ENCODE results near the gene EPHA10. TPM values are rescaled to one million over a fixed set of nuclear protein-coding genes. Genes with fewer than 3 reads are reported as not detected.

Gene EPHA10
- 0.13 TPM for total RNA-seq
- long read RNA-seq, result 0 reads

DNA sequence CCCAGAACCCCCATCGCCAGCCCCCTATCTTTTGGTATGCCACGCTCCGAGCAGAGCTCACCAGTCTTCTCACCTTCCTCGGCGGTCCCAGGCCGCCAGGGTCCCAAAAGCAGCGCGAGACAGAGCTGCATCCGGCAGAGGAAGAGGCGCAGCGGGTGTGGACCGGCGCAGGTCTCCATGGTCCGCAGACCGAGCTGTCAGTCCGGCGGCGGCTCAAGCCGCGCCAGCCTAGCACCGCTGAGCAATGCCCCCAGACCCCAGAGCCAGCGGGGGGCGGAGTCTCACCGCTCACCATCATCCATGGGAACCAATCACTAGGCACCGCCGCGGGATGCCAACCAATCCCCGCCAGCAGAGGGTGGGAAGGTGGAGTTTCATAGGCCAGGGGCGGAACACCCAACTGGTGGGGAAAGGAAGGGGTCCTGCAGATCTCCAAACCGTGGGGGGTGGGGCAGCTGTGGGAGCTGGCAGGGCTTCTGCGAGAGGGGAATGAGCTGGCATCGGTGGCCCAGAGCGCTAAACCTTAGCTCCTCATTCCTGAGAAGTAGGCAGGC, at the start of gene EPHA10:
Gene EPHA10, minus strand, starts transcription at position 233 of the 554 bp plus-strand sequence. Its CDS starts 54 bp downstream, at position 179.
- ATAC-seq (ENCODE audit: poor library complexity) (no peak), DNase-seq (no peak)
- intact Hi-C loops (cut with DNase I), result no loop called here

GRCh38 chr1:37814252-37814651, 49.3 kb upstream of the EPHA10 start:
- DNase-seq, result no peak
- ATAC-seq (ENCODE audit: poor library complexity), result no peak
- intact Hi-C loops (cut with DNase I), result no loop called here

GRCh38 chr1:37813529-37814145, 48.7 kb upstream of the EPHA10 start:
- DNase-seq, result no peak
- no peak for ATAC-seq (ENCODE audit: poor library complexity)
- intact Hi-C loops (cut with DNase I), result no loop called here

GRCh38 chr1:37811027-37811655, 46.2 kb upstream of the EPHA10 start:
- peak; percentile 81 for DNase-seq
- intact Hi-C loops (cut with DNase I), result no loop called here
- no peak for ATAC-seq (ENCODE audit: poor library complexity)

GRCh38 chr1:37809942-37810341, 45.0 kb upstream of the EPHA10 start:
- DNase-seq (no peak), ATAC-seq (ENCODE audit: poor library complexity) (no peak)
- intact Hi-C loops (cut with DNase I), result loop anchor here (2.0 kb wide), 1 partner anchor 49 kb away; the partner anchor contains the start of gene MTF1

DNA sequence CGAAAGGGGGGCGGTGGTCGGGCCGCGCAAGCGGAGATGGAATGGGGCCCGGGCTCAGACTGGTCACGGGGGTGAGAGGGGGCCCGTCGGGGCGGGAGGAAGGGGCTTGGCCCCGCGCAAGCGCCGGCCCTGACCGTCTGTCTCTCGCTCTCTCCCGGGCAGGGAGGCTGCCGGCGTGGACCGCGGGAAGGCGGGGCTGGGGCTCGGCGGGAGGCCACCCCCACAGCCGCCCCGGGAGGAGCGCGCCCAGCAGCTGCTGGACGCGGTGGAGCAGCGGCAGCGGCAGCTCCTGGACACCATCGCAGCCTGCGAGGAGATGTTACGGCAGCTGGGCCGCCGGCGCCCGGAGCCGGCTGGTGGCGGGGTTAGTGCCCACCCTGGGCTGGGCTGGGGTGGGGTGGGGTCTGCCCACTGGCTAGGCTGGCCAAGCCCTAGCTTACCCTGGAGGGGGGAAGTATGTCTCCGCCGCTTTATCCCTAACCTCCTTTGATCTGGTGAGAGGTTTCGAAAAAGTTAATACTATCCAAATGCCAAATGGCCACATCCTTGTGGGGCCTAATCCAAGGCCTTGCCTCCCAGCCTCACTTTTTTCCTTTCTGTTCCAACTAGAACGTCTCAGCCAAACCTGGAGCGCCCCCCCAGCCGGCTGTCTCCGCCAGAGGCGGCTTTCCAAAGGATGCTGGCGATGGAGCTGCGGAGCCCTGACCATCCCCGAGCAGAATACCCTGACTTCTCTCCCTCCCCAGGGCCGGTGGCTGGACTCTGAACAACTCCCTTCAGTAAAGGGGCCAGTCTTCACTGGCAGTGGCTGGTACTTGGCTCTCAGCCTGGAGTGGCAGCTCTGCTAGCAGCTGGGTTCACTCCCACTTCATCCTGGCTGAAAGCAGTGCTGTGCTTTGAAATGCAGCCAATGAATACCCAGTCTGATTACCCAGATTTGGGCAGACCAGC, 43.7 kb upstream of the EPHA10 start:
- intact Hi-C loops (cut with DNase I), result loop anchor here (2.0 kb wide), 1 partner anchor 50 kb away; the partner anchor contains the start of gene MTF1
- DNase-seq (peak; percentile 80), ATAC-seq (ENCODE audit: poor library complexity) (peak; percentile 90)

DNA sequence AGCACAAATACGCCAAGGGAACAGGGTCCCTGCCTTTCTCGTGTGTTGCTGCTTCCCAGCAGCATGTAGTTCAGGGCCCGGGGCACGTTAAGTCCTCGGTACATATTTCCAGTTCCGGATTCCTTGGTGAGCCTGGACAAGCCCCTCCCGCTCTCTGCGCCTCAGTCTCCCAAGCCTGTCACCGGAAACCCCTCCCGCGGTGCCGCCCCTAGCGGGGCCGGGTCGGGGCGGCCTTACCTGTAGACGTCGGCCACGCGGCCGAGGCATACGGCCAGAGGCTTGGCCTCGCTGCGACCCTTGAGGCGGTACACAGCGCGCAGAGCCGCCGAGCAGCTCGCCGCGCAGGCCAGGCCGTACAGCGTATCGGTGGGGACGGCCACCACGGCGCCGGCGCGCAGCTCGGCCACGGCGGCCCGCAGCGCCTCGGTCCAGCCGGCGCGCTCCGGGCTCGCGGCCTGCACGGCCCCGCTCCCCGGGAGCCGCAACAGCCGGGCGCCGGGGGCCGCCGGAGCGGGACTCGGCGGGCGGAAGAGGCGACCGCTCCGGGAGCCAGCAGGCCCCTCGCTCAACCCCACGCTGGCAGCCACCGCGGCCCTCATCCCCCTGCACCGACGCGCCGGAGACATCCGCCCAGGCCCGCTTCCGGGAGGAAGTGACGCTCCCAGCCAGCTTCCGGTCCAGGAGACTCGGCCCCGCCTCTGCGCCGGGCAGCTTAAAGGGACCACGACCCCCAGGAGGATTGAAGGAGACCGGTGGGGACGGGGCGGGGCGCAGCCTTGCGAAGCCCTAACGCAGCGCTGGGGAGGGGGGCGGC, 42.8 kb upstream of the EPHA10 start, which contains the start of the genes C1orf122 and YRDC:
Gene C1orf122, plus strand, starts transcription at position 236 of the 814 bp plus-strand sequence. CDS start 615 bp downstream, outside the sequence.
Gene YRDC, minus strand, starts transcription at position 654 of the 814 bp plus-strand sequence. Its CDS starts 28 bp downstream, at position 626.
- intact Hi-C loops (cut with DNase I), result loop anchor here (2.0 kb wide), 1 partner anchor 51 kb away; the partner anchor contains the start of gene MTF1
- peak; percentile 97 for ATAC-seq (ENCODE audit: poor library complexity)
- peak; percentile 97 for DNase-seq

- DNase-seq (no peak), ATAC-seq (ENCODE audit: poor library complexity) (no peak)
- intact Hi-C loops (cut with DNase I), result no loop called here
Measured at GRCh38 chr1:37807220-37807554, 42.3 kb upstream of the EPHA10 start.

GRCh38 chr1:37802439-37802838, 37.5 kb upstream of the EPHA10 start:
- DNase-seq, result no peak
- ATAC-seq (ENCODE audit: poor library complexity), result no peak
- intact Hi-C loops (cut with DNase I), result no loop called here

DNA sequence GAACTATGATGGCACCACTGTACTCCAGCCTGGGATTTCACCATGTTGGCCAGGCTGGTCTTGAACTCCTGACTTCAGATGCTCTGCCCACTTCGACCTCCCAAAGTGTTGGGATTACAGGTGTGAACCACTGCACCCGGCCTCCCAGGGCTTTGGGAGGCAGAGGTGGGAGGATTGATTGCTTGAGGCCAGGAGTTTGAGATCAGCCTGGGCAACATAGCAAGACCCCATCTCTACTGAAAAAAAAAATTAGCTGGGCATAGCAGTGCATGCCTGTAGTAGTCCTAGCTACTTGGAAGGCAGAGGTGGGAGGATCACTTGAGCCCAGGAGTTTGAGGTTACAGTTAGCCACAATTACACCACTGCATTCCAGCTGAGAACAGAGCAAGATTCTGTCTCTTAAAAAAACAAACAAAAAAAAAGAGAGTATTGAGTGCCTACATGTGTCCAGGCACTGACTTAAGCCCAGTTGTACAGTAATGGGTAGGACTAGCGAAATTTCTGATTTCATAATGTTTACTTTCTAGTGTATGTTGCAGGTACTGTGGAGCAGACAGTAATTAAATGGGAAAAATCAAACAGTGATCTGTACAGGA, 32.9 kb upstream of the EPHA10 start:
- ATAC-seq (ENCODE audit: poor library complexity) (no peak), DNase-seq (no peak)
- intact Hi-C loops (cut with DNase I), result no loop called here

DNA sequence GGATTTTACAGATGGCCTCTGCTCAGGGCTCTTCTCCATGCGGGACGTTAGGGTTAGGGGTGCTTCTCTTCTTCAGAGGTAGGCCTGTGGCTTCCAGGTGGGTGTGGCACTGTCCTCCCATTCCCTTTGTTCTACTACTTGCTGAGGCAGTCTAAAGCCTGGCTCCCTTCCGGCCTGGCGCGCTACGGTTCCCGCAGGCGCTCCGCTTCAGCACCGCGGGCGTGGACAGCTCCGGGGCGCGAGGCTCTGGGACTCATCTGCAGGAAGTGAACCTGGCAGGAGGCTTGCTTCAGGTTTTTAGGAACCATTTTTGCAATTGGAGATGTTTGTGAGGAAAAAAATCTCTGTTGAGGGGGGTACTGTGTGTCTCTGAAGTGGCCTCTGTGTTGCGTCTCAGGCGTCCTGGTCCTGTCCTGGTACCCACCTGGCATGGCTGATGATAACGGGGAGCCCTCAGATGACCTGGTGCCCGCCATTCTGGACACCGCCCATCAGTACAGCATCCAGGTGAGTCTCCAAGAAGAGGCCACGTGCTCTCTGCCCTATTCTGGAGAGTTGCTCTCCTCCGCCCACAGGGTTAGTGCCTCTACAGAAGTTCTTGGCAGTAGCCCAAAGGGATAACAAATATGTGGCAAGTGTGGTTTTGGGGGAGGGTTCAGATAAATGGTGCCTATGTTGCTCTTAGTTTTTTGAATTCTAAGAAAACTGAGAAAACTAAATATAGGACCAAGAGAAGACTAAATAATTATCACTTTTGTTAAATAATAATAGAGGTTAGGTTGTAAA, 30.6 kb upstream of the EPHA10 start:
- intact Hi-C loops (cut with DNase I), result no loop called here
- DNase-seq (peak; percentile 73), ATAC-seq (ENCODE audit: poor library complexity) (peak; percentile 77)

DNA sequence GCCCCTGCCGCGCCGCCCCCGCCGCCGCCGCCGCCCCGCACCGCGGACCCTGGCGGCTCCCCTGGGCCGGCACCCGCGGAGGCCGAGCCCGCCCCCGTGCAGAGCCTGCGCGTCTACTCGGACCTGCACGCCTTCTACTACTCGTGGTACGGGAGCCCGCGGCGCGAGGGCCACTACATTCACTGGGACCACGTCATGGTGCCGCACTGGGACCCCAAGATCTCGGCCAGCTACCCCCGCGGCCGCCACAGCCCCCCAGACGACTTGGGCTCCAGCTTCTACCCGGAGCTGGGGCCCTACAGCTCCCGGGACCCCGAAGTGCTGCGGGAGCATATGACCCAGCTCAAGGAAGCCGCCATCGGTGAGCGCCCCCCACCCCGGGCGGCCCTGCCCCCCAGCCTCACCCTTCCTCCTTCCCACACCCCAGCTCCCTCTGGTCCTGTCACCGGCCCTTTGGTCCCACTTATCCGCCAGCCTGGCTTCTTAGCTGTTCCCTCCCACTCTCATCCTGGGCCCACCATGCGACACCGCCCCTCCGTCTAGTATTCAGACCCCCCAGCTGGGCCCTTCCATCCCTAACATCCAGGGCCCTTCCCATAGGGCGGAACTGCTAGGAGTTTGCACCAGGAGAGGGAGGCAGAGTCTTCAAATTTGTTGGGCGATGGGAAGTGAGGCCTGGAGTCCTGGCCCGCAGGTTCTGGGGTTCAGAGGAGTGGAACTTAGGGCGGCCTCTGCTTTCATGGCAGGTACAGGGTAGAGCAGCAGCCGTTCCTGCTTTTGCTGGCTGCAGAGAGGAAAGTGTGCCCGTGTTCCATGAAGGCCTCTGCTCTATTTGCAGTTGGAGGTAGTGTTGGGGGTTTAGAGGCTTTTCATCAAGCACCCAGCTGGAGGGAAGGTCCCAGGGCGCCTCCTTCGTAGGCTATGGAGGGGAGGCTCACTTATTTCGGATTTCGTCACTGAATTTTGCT, 29.7 kb upstream of the EPHA10 start:
- intact Hi-C loops (cut with DNase I), result no loop called here
- no peak for DNase-seq
- peak; percentile 18 for ATAC-seq (ENCODE audit: poor library complexity)

DNA sequence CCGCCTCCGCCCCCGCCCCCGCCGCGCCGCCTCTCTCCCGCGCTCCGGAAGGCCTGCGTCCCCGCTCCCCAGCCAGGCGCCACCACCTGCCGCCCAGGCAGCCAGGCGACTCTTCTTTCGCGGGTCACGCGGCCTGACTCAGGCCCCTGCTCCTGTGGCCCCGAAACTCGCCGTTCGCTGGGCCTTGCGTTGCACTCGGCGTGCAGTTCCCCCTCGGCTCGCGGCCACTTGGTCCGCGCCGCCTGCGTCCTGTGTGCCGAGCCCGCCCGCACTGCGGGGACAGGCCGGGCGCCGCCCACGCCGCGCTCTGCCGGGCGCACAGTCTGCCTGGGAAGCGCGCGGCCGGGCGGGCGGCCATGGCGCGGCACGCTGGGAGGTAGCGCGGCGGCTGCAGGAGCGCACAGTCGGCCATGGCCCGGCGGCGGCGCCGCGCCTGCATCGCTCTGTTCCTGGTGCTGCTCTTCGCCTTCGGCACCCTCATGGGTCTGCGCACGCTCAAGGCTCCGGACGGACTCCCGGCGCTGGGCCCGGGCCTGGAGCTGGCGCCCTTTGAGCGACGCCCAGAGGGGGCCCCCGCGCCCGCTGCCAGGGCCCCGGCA, 29.0 kb upstream of the EPHA10 start, which contains the start of gene MANEAL:
Gene MANEAL, plus strand, starts transcription at position 75 of the 599 bp plus-strand sequence. Its CDS starts 336 bp downstream, at position 411.
- peak; percentile 66 for DNase-seq
- intact Hi-C loops (cut with DNase I), result no loop called here
- ATAC-seq (ENCODE audit: poor library complexity), result peak; percentile 84

DNA sequence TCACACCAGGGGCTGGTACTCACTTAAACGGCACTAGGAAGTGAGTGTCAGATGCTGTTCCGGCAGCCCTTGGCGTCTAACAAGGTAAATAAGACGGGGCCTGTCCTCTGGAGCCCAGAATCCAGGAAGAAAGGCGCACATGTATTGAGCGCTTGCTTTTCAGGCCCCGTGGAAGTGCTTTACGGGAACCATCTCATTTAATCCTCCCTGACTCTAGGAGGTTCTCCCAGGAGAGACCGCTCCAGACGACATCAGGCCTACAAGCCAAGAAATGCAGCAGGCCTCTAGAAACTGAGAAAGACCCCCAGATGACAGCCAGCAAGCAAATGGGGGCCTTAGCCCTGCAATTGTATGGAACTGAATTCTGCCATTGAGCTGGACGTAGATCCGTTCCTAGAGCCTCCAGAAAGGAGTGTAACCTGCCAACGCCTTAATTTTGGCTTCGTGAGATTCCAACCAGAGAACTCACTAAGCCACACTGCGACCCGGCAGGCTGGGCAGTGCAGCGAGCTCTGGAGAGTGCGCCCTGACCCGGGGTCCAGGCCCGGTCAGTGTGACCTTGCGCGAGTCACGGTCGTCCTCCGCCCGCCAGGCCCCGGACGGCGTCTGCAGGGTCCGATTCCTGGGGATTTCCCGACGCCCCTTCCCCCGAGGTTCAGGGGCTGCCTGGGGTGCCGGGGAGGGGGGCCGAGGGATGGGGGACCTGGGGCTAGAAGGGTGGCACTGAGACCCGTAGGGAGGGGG, 28.2 kb upstream of the EPHA10 start:
- DNase-seq (no peak), ATAC-seq (ENCODE audit: poor library complexity) (no peak)
- intact Hi-C loops (cut with DNase I), result no loop called here

DNA sequence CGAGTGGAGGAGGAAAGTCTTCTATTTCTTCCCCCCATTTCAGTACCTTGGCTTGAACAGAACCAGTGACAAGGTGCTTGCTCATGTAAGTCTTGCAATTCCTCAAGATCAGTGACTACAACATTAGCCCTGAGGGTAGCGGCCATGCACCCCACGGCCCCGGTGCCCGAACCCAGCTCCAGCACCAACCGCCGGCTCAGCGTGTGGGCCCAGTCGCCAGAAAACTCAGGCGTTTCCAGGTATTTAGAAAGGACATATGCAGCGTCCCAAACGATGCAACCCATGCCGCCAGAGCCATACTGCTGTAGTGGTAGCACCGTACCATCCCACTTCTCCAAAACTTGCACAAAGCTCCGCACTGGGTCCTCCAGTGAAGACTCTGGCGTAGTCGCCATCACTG, 17.6 kb upstream of the EPHA10 start:
- intact Hi-C loops (cut with DNase I), result no loop called here
- no peak for ATAC-seq (ENCODE audit: poor library complexity)
- no peak for DNase-seq
